DND-41 (cell line): Measurements from ENCODE around the gene SYF2.

Experiments
- EZH2 ChIP-seq: IDR thresholded peaks from 3 replicates; pipeline ENCODE4 v1.6.1; 2012; ENCODE audit warnings: borderline replicate concordance, low read depth, mild to moderate bottlenecking, moderate library complexity, low read length, inconsistent platforms; ENCODE audit not compliant: severe bottlenecking
- TF ChIP-seq, protein P1 (sequence below): IDR thresholded peaks from 2 replicates; pipeline ENCODE4 v1.5.1; 2012; ENCODE audit warnings: borderline replicate concordance, low read length, moderate library complexity, mild to moderate bottlenecking; ENCODE audit not compliant: poor library complexity, severe bottlenecking; ENCODE audit errors: extremely low read depth

DNA sequence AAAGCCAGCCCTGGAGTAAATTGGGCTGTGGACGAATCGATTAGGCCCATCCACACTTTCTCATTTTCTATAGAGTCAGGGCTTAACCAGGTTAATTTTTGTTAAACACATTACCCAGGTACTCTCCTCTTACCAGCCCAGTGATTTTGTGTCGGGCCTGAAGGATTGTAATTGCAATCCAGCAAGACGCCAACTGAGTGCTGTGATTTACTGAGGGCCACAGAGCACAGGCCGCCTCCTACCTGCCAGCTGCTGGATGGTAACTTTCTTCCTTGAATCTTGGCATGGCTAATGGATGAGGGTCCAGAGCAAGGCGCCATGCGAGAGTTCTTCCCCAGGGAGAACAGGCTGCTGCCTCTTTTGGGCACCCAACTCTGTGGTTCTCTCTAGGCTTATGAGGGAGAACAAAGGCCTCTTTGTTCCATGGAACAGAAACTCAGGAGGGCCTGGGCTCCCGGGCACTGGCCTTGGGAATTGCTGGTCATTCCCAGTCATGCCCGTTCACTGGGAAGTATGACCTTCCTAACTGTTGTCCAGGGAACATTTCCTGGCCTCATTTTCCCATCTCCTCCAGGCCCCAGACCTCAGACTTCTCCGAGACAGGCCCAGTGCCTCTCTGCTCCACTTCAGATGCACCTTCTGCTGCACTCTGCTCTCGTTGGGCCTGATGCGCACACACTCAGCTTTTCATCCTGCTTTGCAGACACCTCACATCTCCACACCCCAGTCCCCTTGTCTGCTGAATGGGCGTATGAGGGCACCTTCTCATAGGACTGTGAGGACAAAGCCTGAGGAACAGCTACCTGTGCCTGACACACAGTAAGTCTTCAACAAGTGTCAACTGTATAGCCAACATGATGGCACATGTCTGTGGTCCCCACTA, 57.3 kb downstream of the SYF2 start:
- TF ChIP-seq, protein P1, sequence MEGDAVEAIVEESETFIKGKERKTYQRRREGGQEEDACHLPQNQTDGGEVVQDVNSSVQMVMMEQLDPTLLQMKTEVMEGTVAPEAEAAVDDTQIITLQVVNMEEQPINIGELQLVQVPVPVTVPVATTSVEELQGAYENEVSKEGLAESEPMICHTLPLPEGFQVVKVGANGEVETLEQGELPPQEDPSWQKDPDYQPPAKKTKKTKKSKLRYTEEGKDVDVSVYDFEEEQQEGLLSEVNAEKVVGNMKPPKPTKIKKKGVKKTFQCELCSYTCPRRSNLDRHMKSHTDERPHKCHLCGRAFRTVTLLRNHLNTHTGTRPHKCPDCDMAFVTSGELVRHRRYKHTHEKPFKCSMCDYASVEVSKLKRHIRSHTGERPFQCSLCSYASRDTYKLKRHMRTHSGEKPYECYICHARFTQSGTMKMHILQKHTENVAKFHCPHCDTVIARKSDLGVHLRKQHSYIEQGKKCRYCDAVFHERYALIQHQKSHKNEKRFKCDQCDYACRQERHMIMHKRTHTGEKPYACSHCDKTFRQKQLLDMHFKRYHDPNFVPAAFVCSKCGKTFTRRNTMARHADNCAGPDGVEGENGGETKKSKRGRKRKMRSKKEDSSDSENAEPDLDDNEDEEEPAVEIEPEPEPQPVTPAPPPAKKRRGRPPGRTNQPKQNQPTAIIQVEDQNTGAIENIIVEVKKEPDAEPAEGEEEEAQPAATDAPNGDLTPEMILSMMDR = no peak
- TF ChIP-seq EZH2 = no peak
